Activated CD8-positive, alpha-beta memory T cell treated with anti-CD3 and anti-CD28 coated beads, Interleukin-2, amount 50 U/mL, for 24 hours (primary cell): ENCODE results near the gene SH2D5.
"Not testable (repeated sequence)": the region's sequence is repeated elsewhere in the genome, so short reads cannot be mapped to it uniquely, and the experiment has no call there.

Experiments
- DNase-seq: peaks from one replicate; pipeline ENCODE4 v3.0.0-alpha.2; 2020; ENCODE audit errors: extremely low read depth

SH2D5 gene

DNA sequence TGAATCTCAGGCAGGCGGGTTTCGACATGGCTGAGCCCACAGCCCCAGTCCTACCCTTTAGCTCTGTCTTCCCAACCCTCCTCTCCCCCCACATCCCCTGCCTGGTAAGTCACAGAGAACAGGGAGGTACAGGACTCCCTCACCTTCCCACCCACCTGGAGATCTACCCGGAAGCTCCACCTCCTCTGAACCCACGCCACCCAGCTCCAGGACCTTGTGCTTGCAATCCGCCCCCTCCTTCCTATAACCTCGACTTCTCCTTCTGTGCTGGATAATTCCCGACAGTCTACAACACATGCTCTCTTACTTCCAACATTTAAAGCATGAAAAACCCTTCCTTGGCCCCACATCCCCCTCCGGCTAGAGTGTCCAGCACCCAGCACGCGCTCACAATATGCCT, 37.0 kb downstream of the SH2D5 start:
- no peak for DNase-seq

GRCh38 chr1:20693623-20694022, 38.9 kb downstream of the SH2D5 start:
- DNase-seq: no peak

DNA sequence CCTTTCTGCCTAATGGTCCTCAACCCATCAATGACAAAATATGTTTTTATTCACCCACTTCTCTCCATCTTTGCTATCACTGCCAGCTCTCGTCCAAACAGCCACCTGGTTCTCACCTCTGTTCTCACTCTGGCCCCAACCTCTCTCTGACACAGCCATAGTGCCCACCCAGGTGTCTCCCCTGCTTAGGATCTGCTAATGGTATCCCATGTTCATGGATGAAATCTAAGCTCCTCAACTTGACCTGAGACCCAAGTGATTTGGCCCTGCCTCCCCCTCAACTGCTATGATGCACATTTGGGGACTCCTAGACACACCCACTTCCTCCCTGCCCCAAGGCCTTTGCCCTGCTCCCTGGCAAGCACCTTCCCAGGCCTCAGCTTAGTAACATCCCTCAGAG, 40.6 kb downstream of the SH2D5 start:
- DNase-seq: no peak

DNA sequence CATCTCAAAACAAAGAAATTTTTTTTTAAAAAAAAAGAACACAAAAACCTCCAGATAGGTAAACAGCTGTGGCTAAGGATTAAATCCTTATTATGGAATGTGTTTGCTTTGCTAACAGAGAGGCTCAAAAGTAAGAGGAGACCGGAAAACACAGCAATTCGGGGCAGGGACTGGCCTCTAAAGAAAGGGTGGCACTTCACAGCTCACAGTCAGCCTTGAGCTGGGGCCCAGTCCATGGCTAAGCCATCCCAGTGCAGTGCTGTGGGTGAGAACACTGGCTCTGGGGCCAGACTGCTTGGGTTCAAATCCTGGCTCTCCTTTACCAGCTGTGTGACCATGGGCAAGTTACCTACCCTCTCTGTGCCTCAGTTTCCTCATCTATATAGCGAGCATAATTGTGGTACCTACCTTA, 42.9 kb downstream of the SH2D5 start:
- no peak for DNase-seq

- no peak for DNase-seq
Observed at GRCh38 chr1:20686883-20687725, 45.4 kb downstream of the SH2D5 start.

- DNase-seq: no peak
Observed at GRCh38 chr1:20685741-20686140, 46.8 kb downstream of the SH2D5 start.

DNA sequence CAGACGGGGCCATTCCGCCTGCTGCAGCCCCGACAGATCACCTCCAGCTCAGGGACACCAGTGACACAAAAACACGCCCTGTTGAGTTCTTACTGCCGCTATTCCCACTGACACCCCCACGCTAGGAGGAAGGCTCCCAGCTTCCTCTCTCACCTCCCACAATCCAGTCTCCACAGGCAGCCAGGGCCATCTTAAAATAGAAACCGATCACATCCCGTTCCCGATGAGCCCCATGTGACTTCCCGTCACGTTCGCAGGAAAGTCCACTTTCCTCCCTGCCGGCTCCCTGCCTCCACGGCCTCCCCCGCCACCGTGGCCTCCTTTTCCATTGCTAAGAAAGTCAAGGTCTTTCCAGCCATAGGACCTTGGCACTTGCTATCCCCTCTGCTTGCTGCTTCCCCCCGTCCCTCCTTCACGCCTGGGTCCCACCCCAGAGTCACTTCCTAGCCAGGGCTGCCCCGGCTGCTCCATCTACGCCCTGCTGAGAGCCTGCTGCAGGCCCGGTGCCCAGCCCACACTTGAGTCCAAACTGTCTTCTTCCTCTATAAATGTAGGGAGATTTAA, 47.3 kb downstream of the SH2D5 start:
- no peak for DNase-seq

GRCh38 chr1:20684651-20685050, 47.9 kb downstream of the SH2D5 start:
- no peak for DNase-seq

DNA sequence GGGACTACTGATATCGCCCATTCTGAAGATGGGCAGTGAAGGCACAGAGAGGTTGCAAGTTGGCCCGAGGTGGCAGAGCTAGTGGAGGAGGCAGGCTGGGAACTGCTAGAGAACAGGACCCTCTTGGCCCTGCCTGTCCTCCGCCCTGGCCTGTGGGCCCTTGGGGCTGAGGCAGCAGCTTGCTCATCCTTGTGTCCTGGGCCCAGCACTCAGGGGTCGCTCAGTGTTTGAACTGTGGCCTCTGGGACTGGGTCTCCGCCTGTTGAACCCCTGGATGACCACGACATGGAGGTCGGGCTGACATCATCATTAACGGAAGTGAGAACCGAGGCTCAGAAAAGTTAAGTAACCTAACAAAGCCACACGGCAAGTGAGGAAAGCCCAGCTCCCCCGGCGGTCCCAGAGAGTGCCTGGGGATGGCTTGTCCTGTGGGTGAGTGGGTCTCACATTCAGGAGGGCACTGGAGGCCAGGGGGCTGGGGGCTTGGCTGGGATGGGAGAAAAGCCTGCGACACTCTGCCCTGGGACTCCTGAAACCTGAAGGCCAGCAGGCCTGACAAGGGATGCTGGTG, 48.4 kb downstream of the SH2D5 start:
- DNase-seq: no peak

- no peak for DNase-seq
Observed at GRCh38 chr1:20683614-20684013, 48.9 kb downstream of the SH2D5 start.

- DNase-seq: no peak
Observed at GRCh38 chr1:20682571-20683236, 49.8 kb downstream of the SH2D5 start.

- DNase-seq: no peak
Observed at GRCh38 chr1:20681999-20682398, 50.5 kb downstream of the SH2D5 start.

- DNase-seq: no peak
Observed at GRCh38 chr1:20680269-20680668, 52.2 kb downstream of the SH2D5 start.

- DNase-seq: no peak
Observed at GRCh38 chr1:20678599-20678998, 53.9 kb downstream of the SH2D5 start.

DNA sequence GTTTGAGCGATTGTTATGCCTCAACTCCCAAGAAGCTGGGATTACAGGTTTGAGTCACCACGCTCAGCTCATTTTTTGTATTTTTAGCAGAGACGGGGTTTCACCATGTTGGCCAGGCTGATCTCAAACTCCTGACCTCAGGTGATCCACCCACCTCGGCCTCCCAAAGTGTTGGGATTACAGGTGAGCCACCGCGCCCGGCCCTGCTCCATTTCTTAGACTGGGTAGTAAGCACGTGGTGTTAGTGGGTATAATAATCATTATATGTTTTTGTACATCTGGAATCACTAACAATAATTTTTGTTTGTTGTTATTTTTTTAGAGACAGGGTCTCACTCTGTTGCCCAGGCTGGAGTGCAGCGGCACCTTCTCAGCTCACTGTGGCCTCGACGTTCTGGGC, 58.9 kb downstream of the SH2D5 start:
- DNase-seq: not testable (repeated sequence)

- no peak for DNase-seq
Observed at GRCh38 chr1:20672265-20672632, 60.3 kb downstream of the SH2D5 start.

- no peak for DNase-seq
Observed at GRCh38 chr1:20670936-20671335, 61.6 kb downstream of the SH2D5 start.
